NT2/D1 (cell line): Measurements from ENCODE around the gene RTEL1.

Source experiments
- YY1 ChIP-seq: IDR thresholded peaks from 2 replicates; pipeline ENCODE4 v1.6.1; 2011; ENCODE audit not compliant: insufficient read length, insufficient read depth
- ZNF274 ChIP-seq: IDR thresholded peaks from 2 replicates; pipeline ENCODE4 v1.6.1; 2011; ENCODE audit warnings: mild to moderate bottlenecking, low read depth, low read length

DNA sequence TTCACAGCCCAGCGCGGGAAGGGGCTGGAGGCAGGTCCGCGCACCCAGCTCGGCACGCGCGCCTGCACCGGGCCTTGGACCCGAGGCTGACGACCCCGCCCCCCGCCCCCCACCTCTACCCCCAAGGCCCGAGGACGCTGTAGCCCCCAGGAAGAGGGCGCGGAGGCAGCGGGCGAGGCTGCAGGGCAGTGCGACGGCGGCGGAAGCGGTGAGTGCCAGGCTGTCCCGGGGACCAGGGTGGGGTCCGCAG is 79.5 kb downstream of the RTEL1 start:
- no peak for TF ChIP-seq YY1
- TF ChIP-seq ZNF274 = no peak
